Measurements from ENCODE around the gene ZNF582. TPM values are rescaled to one million over a fixed set of nuclear protein-coding genes. Genes with fewer than 3 reads are reported as not detected.

ZNF582 gene
- 1.1 and 2.2 TPM in 2 replicates for total RNA-seq

DNA sequence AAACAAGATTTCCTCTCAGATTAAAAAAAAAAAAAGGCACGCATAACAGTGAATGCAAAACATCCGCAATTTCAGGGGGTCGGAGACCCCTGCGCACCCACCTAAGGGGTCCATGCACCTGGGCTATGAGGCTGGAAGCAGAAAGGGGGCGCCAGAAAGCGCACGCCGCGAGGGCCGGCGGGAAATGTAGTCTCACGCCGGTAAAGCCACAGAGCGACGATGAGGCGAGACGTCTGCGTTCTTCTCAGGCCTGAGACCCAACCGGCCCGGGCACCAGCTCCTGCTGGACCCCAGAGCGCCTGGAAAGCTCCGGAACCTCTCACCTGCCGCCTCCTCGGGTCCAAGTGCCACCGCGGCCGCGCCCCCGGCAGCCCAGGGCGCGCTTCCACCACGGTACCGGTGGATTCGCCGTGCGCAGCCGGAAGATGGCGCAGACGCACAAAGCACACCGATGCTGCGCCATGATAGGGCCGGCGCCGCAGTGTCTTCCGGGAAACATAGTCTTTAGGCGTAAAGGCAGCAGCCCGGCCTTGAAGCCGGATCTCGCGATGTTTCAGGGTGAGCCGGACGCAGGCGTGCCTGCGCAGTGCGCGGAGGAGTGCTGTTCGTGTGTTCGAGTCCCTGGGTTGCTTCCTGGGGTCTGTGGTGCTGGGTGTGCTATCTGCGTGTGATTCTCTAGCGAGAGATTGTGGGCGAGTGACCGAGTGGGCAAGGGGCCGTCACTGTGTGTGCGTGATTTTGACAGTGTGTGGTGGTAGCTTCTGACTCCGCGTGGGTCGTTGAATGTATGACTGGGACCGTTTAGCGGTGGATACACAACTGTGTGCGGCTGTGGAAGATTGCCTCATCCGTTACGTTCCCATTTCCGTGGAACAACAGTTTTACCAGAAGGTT lies at the start of gene ZNF582:
Gene ZNF582, minus strand, starts transcription at position 416 of the 894 bp plus-strand sequence. CDS start 1,782 bp downstream, outside the sequence.

DNA sequence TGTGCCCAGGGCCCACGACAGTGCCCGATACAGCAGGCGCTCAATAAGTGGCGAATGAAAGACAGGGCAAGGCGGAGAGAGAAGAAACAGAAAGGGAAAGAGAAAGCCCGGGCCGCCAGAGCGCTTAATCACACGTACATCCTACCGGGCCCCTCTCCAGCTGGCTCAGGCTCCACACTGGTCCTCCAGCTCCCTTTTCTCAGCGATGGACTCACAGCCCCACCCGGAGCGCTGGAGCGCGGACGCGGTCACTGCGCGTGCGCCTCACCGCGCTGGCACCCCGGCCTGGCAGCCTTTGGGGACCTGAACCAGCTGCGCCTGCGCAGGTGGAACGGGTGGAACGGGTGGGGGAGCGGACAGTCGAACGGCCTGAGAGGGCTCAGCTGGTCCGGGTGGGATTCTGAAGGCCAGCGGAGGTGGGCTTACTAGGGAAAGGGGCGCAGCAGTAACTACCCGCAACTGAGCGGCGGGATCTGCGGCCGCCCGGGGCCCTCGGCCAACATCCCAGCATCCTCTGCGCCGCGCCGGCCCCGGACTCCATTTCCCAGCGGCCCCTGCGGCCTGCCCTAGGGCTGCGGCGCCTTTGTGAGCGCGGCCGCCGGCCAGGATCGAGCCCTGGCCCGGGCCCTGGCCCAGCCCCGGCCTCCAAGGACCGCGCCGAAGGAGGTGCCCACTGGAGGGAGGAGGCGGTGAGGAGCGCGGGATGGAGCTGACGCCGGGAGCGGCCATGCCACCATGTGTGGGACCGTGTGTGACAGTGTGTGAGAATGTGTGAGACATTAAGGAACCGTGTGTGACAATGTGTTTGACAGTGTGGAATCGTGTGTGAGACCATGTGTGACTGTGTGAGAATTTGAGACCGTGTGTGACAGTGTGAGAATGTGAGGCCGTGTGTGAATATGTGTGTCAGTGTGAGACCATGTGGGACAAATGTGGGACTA lies 10.7 kb upstream of the ZNF582 start, which contains the start of gene ZNF583:
Gene ZNF583, plus strand, starts transcription at position 569 of the 941 bp plus-strand sequence. CDS start 2,783 bp downstream, outside the sequence.

Other genes with a start within 250 kb of the ZNF582 start
- gene GALP, start 217.5 kb downstream of the ZNF582 start, total RNA-seq, result not detected in 2 replicates
- gene ZSCAN5B, start 195.8 kb downstream of the ZNF582 start, total RNA-seq, result not detected in 2 replicates
- not detected in 2 replicates for gene ZSCAN5C, start 191.3 kb downstream of the ZNF582 start, total RNA-seq
- not detected in 2 replicates for gene EDDM13, start 120.8 kb downstream of the ZNF582 start, total RNA-seq
- 8.0 and 9.2 TPM in 2 replicates for gene ZSCAN5A, start 78.7 kb downstream of the ZNF582 start, total RNA-seq
- 7.7 and 9.4 TPM in 2 replicates for gene ZNF583, start 10.8 kb upstream of the ZNF582 start, total RNA-seq
- gene ZNF667, start 83.8 kb upstream of the ZNF582 start, total RNA-seq, result 1.1 and 2.6 TPM in 2 replicates
- gene ZNF471, start 114.3 kb upstream of the ZNF582 start, total RNA-seq, result 1.7 and 1.8 TPM in 2 replicates
- gene ZFP28, start 145.4 kb upstream of the ZNF582 start, total RNA-seq, result 6.6 and 8.2 TPM in 2 replicates
- gene ZNF470, start 173.9 kb upstream of the ZNF582 start, total RNA-seq, result 2.4 and 2.9 TPM in 2 replicates
- gene ZNF71, start 201.8 kb upstream of the ZNF582 start, total RNA-seq, result 8.1 and 11.5 TPM in 2 replicates
- gene SMIM17, start 249.6 kb upstream of the ZNF582 start, total RNA-seq, result not detected in 2 replicates